ENCODE results near the gene NOCT. TPM values are rescaled to one million over a fixed set of nuclear protein-coding genes. Genes with fewer than 3 reads are reported as not detected.
"Not testable (repeated sequence)": the region's sequence is repeated elsewhere in the genome, so short reads cannot be mapped to it uniquely, and the experiment has no call there.

NOCT gene
- total and polyA plus RNA-seq, 2 donors from 2014 or later: 4.3 to 4.7 TPM

DNA sequence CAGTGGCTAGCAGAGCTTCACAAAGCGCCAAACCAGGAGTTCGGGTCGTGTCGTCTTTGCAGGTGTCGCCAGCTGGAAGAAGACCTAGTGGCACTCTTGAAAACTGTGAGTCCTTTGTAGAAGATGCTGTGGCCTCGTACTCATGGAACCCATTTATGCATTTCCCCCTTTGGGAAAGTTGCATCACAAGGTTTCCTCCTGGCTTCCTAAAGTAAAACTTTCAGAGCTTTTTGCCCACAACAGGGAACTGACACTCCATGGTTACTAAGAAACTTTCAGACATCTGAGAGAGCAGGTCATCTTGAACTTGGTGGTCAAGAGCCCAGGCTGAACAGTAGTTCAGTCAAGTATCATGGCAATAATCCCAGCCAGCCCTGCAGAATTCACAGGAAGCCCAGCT is 15.9 kb upstream of the NOCT start:
- DNase-seq: no peak
- no peak for FAIRE-seq
- Histone ChIP-seq H3K4me1 (ENCODE audit: control insufficient read depth in 2 of 3, insufficient read depth in 2 of 3, low read depth in 1 of 3, low read length in 3 of 3) (no peaks in the 10 kb centered on the region), H3K4me3 (ENCODE audit: low read length in 3 of 3) (no peak overlapping the region), H3K9me3 (ENCODE audit: control insufficient read depth in 2 of 3, insufficient read depth in 1 of 3, low read length in 3 of 3) (no peaks in the 10 kb centered on the region), H3K9ac (ENCODE audit: low read length in 3 of 3) (no peak overlapping the region), H3K36me3 (ENCODE audit: control insufficient read depth in 2 of 3, insufficient read depth in 3 of 3, low read length in 3 of 3) (no peaks in the 10 kb centered on the region), H3K27me3 (ENCODE audit: control insufficient read depth, insufficient read depth, low read length) (no peaks in the 10 kb centered on the region), H3K27ac (ENCODE audit: low read depth in 2 of 2, low read length in 2 of 2) (no peak overlapping the region)
- intact Hi-C loops (cut with DNase I): no loop called here
- TF ChIP-seq, protein P1, sequence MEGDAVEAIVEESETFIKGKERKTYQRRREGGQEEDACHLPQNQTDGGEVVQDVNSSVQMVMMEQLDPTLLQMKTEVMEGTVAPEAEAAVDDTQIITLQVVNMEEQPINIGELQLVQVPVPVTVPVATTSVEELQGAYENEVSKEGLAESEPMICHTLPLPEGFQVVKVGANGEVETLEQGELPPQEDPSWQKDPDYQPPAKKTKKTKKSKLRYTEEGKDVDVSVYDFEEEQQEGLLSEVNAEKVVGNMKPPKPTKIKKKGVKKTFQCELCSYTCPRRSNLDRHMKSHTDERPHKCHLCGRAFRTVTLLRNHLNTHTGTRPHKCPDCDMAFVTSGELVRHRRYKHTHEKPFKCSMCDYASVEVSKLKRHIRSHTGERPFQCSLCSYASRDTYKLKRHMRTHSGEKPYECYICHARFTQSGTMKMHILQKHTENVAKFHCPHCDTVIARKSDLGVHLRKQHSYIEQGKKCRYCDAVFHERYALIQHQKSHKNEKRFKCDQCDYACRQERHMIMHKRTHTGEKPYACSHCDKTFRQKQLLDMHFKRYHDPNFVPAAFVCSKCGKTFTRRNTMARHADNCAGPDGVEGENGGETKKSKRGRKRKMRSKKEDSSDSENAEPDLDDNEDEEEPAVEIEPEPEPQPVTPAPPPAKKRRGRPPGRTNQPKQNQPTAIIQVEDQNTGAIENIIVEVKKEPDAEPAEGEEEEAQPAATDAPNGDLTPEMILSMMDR (IDR thresholded peaks at IDR 0.05; ENCODE audit: borderline replicate concordance, extremely low read depth, insufficient read depth): no peak

DNA sequence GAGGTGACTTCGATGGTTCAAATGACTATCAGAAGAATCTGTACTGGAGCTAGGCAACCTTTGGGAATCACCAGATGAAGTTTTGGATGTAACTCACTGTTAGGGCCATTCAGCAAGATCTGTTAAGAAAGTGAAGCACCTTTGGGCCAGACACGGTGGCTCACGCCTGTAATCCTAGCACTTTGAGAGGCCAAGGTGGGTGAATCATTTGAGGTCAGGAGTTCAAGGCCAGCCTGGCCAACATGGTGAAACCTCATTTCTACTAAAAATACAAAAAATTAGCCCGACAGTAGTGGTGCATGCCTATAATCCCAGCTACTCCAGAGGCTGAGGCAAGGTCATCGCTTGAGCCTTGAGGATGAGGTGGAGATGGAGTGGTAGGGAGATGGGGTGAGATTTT is 15.4 kb upstream of the NOCT start:
- FAIRE-seq; H3K36me3 ChIP-seq (ENCODE audit: control insufficient read depth in 2 of 3, insufficient read depth in 3 of 3, low read length in 3 of 3); DNase-seq: not testable (repeated sequence)

DNA sequence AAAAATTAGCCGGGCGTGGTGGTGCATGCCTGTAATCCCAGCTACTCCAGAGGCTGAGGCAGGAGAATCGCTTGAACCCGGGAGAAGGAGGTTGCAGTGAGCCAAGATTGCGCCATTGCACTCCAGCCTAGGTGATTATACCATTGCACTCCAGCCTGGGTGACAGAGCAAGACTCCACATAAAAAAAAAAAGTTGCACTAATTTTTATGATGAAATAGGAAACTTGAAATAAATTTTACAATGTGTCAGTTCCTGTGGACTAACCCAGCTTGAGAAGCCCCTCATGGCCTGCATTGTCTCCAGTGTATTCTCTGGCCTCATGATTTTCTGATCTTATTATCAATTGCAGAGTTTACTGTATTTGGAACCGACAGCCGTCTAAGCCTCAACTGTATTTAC is 14.2 kb upstream of the NOCT start:
- H3K4me1 ChIP-seq (ENCODE audit: control insufficient read depth in 2 of 3, insufficient read depth in 2 of 3, low read depth in 1 of 3, low read length in 3 of 3); H3K27ac ChIP-seq (ENCODE audit: low read depth in 2 of 2, low read length in 2 of 2); H3K9ac ChIP-seq (ENCODE audit: low read length in 3 of 3); intact Hi-C loops (cut with DNase I); DNase-seq; H3K4me3 ChIP-seq (ENCODE audit: low read length in 3 of 3); FAIRE-seq; H3K9me3 ChIP-seq (ENCODE audit: control insufficient read depth in 2 of 3, insufficient read depth in 1 of 3, low read length in 3 of 3); H3K27me3 ChIP-seq (ENCODE audit: control insufficient read depth, insufficient read depth, low read length); H3K36me3 ChIP-seq (ENCODE audit: control insufficient read depth in 2 of 3, insufficient read depth in 3 of 3, low read length in 3 of 3): not testable (repeated sequence)

More for the DNA sequence above, 15.4 kb upstream of the NOCT start:
- H3K27me3 ChIP-seq (ENCODE audit: control insufficient read depth, insufficient read depth, low read length); intact Hi-C loops (cut with DNase I); H3K4me1 ChIP-seq (ENCODE audit: control insufficient read depth in 2 of 3, insufficient read depth in 2 of 3, low read depth in 1 of 3, low read length in 3 of 3); H3K9ac ChIP-seq (ENCODE audit: low read length in 3 of 3); H3K9me3 ChIP-seq (ENCODE audit: control insufficient read depth in 2 of 3, insufficient read depth in 1 of 3, low read length in 3 of 3); H3K27ac ChIP-seq (ENCODE audit: low read depth in 2 of 2, low read length in 2 of 2); H3K4me3 ChIP-seq (ENCODE audit: low read length in 3 of 3): not testable (repeated sequence)

DNA sequence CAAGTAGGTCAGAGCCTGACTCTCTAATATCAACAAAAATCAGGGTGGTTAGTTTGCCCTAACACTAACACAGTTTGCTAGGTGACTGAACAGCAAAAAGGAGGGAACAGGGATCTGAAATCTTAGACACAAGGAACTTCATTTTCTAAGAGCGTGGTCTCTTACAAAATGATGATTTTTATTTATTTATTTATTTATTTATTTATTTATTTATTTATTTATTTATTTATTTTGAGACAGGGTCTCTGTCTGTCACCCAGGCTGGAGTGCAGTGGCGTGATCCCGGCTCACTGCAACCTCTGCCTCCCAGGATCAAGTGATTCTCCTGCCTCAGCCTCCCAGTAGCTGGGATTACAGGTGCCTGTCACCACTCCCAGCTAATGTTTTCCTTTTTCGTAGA is 11.9 kb upstream of the NOCT start:
- H3K27ac ChIP-seq (ENCODE audit: low read depth in 2 of 2, low read length in 2 of 2); H3K9me3 ChIP-seq (ENCODE audit: control insufficient read depth in 2 of 3, insufficient read depth in 1 of 3, low read length in 3 of 3); FAIRE-seq; H3K36me3 ChIP-seq (ENCODE audit: control insufficient read depth in 2 of 3, insufficient read depth in 3 of 3, low read length in 3 of 3); H3K4me1 ChIP-seq (ENCODE audit: control insufficient read depth in 2 of 3, insufficient read depth in 2 of 3, low read depth in 1 of 3, low read length in 3 of 3); DNase-seq; intact Hi-C loops (cut with DNase I); H3K27me3 ChIP-seq (ENCODE audit: control insufficient read depth, insufficient read depth, low read length); H3K9ac ChIP-seq (ENCODE audit: low read length in 3 of 3); H3K4me3 ChIP-seq (ENCODE audit: low read length in 3 of 3): not testable (repeated sequence)

DNA sequence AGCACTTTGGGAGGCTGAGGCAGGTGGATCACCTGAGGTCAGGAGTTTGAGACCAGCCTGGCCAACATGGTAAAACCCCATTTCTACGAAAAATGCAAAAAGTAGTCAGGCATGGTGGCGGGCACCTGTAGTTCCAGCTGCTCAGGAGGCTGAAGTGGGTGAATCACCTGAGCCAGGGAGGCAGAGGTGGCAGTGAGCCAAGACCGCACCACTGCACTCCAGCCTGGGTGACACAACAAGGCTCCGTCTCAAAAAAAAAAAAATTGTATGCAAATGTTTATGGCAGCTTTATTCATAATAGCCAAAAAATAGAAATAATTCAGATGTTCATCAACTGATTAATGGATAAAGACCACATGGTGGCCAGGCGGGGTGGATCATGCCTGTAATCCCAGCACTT is 9.8 kb upstream of the NOCT start:
- Histone ChIP-seq H3K36me3 (ENCODE audit: control insufficient read depth in 2 of 3, insufficient read depth in 3 of 3, low read length in 3 of 3) (no peaks in the 10 kb centered on the region), H3K9ac (ENCODE audit: low read length in 3 of 3) (no peak overlapping the region), H3K4me1 (ENCODE audit: control insufficient read depth in 2 of 3, insufficient read depth in 2 of 3, low read depth in 1 of 3, low read length in 3 of 3) (no peaks in the 10 kb centered on the region), H3K9me3 (ENCODE audit: control insufficient read depth in 2 of 3, insufficient read depth in 1 of 3, low read length in 3 of 3) (no peaks in the 10 kb centered on the region), H3K27ac (ENCODE audit: low read depth in 2 of 2, low read length in 2 of 2) (no peak overlapping the region), H3K4me3 (ENCODE audit: low read length in 3 of 3) (no peak overlapping the region), H3K27me3 (ENCODE audit: control insufficient read depth, insufficient read depth, low read length) (no peaks in the 10 kb centered on the region)
- intact Hi-C loops (cut with DNase I): no loop called here
- FAIRE-seq: no peak
- TF ChIP-seq, protein P1 (IDR thresholded peaks at IDR 0.05; ENCODE audit: borderline replicate concordance, extremely low read depth, insufficient read depth): no peak
- DNase-seq: no peak

Measured in kidney (tissue), 14 donors.